ENCODE results near the gene SH2D7.

- TF ChIP-seq CTCF (conservative IDR thresholded peaks at IDR 0.05; ENCODE audit: low read depth, low read length) (no peak), EZH2 (IDR thresholded peaks at IDR 0.05; ENCODE audit: low read length, unreplicated experiment) (no peak)
Measured at GRCh38 chr15:78067328-78068228, 24.8 kb upstream of the SH2D7 start.
